Stimulated activated memory B cell treated with anti-CD40 and anti-IgM and Interleukin-4, amounts not matched to agents 10 μg/mL and 1 μg/mL and 100 μg/mL, for 72 hours (primary cell): ENCODE results near the gene APOBEC3F.
"Not testable (repeated sequence)": the region's sequence is repeated elsewhere in the genome, so short reads cannot be mapped to it uniquely, and the experiment has no call there.

Source experiments
- ATAC-seq: fragments of 150-1000 bp; cut with Tn5 transposase; 2 replicates; pipeline ENCODE4 v1.10.0; 2021
- H3K27ac Mint-ChIP-seq: one replicate; pipeline ENCODE4 v1.8.0; 2022; ENCODE audit warnings: mild to moderate bottlenecking, mixed read lengths
- H3K27me3 Mint-ChIP-seq: one replicate; pipeline ENCODE4 v1.8.0; 2022; ENCODE audit warnings: mixed read lengths
- H3K36me3 Mint-ChIP-seq: one replicate; pipeline ENCODE4 v1.8.0; 2022; ENCODE audit warnings: mixed read lengths
- H3K4me1 Mint-ChIP-seq: one replicate; pipeline ENCODE4 v1.8.0; 2022; ENCODE audit warnings: mixed read lengths
- H3K4me3 Mint-ChIP-seq: one replicate; pipeline ENCODE4 v1.8.0; 2022; ENCODE audit warnings: mild to moderate bottlenecking, moderate library complexity, mixed read lengths
- H3K9me3 Mint-ChIP-seq: one replicate; pipeline ENCODE4 v1.8.0; 2022; ENCODE audit warnings: mixed read lengths

APOBEC3F gene

DNA sequence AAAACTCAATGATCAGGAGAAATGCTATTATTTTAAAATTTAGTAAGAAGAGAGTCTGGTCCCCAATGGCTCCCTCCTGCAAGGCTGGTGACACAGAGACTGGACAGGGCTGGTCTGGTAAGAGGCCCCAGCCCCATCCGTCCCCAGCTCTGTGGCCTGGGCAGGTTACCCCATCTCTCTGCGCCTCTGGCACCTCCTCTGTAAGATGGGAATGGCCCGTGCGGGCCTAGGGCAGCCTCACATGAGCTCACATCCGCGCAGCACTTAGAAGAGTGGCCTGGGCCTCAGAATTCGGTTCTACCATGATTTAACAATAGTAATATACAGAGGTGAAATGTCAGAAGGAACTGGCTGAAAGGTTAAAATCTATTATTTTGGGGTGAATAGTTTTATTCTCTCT, 1.2 kb downstream of the APOBEC3F start:
- Mint-ChIP-seq H3K4me3 (peak overlapping the region; percentile 91), H3K9me3 (no peaks in the 10 kb centered on the region), H3K27ac (peak overlapping the region; percentile 93), H3K36me3 (peaks cover 31% of the 10 kb centered on the region), H3K27me3 (no peaks in the 10 kb centered on the region), H3K4me1 (peaks cover 54% of the 10 kb centered on the region)
- no peak for ATAC-seq

DNA sequence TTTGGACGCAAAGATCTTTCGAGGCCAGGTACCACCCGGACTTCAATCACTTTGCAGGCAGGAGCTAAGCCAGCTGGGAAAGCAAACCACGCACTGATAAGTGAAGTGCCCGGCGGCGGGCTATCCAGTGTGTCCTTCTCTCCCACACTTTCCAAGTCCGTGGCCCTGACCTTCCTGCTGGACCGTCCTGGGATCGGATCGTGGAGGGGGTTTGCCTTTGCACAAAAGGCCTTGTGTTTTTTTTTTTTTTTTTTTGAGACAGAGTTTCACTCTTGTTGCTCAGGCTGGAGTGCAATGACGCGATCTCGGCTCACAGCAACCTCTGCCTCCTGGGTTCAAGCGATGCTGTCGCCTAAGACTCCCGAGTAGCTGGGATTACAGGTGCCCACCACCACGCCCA, 2.4 kb downstream of the APOBEC3F start:
- not testable (repeated sequence) for H3K27ac Mint-ChIP-seq, H3K9me3 Mint-ChIP-seq, H3K4me3 Mint-ChIP-seq, H3K27me3 Mint-ChIP-seq, ATAC-seq
- Mint-ChIP-seq H3K36me3 (peaks cover 32% of the 10 kb centered on the region), H3K4me1 (peaks cover 55% of the 10 kb centered on the region)

DNA sequence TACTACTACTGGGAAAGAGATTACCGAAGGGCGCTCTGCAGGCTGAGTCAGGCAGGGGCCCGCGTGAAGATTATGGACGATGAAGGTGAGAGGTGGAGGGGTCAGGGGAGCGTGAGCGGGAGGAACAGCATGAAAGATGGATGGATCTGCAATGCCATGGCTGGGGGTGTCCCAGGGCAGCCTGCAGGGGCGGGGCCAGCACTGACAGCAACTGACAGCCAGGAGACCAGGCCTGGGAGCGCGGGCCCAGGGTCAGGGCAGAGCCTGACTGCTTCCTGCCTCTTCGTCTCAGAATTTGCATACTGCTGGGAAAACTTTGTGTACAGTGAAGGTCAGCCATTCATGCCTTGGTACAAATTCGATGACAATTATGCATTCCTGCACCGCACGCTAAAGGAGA, 4.5 kb downstream of the APOBEC3F start:
- Mint-ChIP-seq H3K4me1 (peaks cover 51% of the 10 kb centered on the region), H3K27ac (peak overlapping the region; percentile 78), H3K4me3 (peak overlapping the region; percentile 21), H3K36me3 (peaks cover 32% of the 10 kb centered on the region)
- H3K9me3 Mint-ChIP-seq, ATAC-seq, H3K27me3 Mint-ChIP-seq: not testable (repeated sequence)

DNA sequence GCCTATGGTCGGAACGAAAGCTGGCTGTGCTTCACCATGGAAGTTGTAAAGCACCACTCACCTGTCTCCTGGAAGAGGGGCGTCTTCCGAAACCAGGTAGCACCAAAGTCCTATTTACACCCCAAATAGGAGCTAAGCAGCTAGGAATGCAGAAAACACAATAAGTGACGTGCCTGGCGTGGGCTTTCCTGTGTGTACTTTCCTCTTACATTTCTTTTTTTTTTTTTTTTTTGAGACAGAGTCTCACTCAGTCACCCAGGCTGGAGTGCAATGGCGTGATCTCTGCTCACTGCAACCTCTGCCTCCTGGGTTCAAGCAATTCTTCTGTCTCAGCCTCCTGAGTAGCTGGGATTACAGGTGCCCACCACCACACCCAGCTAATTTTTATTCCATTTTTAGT, 8.8 kb downstream of the APOBEC3F start:
- not testable (repeated sequence) for H3K9me3 Mint-ChIP-seq, H3K4me3 Mint-ChIP-seq, ATAC-seq, H3K27me3 Mint-ChIP-seq, H3K27ac Mint-ChIP-seq
- peaks cover 49% of the 10 kb centered on the region for H3K4me1 Mint-ChIP-seq
- H3K36me3 Mint-ChIP-seq = peaks cover 40% of the 10 kb centered on the region

DNA sequence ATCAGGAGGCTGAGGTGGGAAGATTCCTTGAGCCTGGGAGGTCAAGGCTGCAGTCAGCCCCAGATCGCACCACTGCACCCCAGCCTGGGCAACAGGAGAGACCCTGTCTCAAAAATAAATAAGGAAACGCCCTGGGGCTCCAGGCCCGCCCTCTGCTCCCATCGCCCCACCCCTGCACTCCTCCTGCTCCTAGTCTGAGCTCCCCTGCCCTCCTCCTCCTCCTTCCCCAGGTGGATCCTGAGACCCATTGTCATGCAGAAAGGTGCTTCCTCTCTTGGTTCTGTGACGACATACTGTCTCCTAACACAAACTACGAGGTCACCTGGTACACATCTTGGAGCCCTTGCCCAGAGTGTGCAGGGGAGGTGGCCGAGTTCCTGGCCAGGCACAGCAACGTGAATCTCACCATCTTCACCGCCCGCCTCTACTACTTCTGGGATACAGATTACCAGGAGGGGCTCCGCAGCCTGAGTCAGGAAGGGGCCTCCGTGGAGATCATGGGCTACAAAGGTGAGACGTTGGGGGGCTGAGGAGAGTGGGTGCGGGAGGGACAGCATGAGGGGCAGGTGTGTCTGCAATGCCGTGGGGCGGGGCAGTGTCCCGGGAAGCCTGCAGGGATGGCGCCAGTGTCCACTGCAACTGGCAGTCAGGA, 11.3 kb downstream of the APOBEC3F start:
- Mint-ChIP-seq H3K4me1 (peaks cover 25% of the 10 kb centered on the region), H3K27ac (peak overlapping the region; percentile 85), H3K36me3 (peaks cover 17% of the 10 kb centered on the region)
- H3K27me3 Mint-ChIP-seq, ATAC-seq, H3K4me3 Mint-ChIP-seq, H3K9me3 Mint-ChIP-seq: not testable (repeated sequence)

DNA sequence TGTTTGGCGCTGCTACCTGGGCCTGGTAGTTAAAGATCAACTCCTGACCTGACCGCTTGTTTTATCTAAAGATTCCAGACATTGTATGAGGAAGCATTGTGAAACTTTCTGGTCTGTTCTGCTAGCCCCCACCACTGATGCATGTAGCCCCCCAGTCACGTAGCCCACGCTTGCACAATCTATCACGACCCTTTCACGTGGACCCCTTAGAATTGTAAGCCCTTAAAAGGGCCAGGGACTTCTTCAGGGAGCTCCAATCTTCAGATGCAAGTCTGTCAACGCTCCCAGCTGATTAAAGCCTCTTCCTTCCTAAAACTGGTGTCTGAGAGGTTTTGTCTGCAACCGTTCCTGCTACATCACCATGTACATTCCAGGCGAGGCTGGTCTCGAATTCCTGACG, 15.0 kb downstream of the APOBEC3F start:
- Mint-ChIP-seq H3K36me3 (peaks cover 14% of the 10 kb centered on the region), H3K4me3 (no peak overlapping the region)

DNA sequence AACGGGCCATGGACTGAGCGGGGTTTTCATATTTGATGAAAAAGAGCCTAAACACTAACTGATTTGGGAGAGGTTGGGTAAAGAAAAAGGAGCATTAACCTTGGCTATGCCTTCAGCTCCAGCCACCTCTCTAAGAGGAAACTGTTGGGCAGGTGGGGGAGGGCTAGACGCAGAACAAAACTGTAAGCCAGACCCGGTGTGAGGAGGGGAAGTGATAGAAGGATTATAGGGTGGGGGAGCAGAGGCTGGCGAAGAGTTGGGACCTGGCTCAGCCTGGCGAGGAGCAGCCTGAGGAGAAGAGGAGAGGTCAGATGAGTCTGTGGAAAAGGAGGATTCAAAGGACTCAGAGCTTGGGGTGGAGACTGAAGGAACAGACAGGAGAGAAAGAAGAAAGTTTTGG, 20.6 kb downstream of the APOBEC3F start:
- not testable (repeated sequence) for H3K27ac Mint-ChIP-seq, H3K27me3 Mint-ChIP-seq, ATAC-seq, H3K9me3 Mint-ChIP-seq, H3K4me3 Mint-ChIP-seq, H3K36me3 Mint-ChIP-seq
- peaks cover 22% of the 10 kb centered on the region for H3K4me1 Mint-ChIP-seq

More for the DNA sequence above, 15.0 kb downstream of the APOBEC3F start:
- no peaks in the 10 kb centered on the region for H3K9me3 Mint-ChIP-seq
- no peak overlapping the region for H3K27ac Mint-ChIP-seq
- no peak for ATAC-seq
- H3K27me3 Mint-ChIP-seq = no peaks in the 10 kb centered on the region
- peaks cover 17% of the 10 kb centered on the region for H3K4me1 Mint-ChIP-seq

DNA sequence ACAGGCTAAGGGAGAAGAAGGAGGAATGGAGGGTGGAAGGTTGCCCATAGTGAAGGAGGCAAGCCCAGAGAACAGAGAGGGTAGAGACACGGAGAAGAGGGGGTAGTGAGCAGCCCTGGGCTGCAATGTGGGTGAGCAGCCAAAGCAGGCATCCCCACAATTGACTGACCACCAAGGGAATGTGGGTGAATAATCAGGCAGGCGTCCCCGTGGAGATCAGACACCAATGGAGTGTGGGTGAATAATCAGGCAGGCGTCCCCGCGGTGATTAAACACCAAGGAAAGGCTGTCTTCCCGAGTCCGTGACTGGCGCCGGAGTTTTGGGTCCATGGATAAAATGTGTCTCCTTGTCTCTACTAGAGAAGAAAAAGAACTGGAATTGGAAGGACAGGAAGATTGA, 21.3 kb downstream of the APOBEC3F start:
- H3K36me3 Mint-ChIP-seq, ATAC-seq, H3K9me3 Mint-ChIP-seq, H3K27ac Mint-ChIP-seq, H3K27me3 Mint-ChIP-seq, H3K4me3 Mint-ChIP-seq: not testable (repeated sequence)
- peaks cover 22% of the 10 kb centered on the region for H3K4me1 Mint-ChIP-seq

DNA sequence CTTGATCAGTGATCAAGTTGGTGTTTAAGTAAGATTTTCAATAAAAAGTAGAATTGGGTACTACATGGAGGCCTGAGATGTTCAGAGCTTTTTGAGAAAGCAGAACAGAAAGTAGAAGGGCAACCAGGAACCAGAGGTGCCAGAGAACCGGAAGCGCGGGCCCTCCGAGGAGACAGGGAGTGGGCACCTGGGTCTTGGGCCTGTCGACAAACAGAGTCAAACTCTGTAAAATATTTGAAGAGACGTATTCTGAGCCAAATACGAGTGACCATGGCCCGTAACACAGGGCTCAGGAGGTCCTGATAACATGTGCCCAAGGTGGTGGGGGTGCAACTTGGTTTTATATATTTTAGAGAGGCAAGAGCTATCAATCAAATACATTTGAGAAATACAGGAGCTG, 23.2 kb downstream of the APOBEC3F start:
- H3K9me3 Mint-ChIP-seq, H3K36me3 Mint-ChIP-seq, H3K27me3 Mint-ChIP-seq, H3K27ac Mint-ChIP-seq: not testable (repeated sequence)
- Mint-ChIP-seq H3K4me1 (peaks cover 22% of the 10 kb centered on the region), H3K4me3 (peak overlapping the region; percentile 47)
- ATAC-seq = peak; percentile 81

DNA sequence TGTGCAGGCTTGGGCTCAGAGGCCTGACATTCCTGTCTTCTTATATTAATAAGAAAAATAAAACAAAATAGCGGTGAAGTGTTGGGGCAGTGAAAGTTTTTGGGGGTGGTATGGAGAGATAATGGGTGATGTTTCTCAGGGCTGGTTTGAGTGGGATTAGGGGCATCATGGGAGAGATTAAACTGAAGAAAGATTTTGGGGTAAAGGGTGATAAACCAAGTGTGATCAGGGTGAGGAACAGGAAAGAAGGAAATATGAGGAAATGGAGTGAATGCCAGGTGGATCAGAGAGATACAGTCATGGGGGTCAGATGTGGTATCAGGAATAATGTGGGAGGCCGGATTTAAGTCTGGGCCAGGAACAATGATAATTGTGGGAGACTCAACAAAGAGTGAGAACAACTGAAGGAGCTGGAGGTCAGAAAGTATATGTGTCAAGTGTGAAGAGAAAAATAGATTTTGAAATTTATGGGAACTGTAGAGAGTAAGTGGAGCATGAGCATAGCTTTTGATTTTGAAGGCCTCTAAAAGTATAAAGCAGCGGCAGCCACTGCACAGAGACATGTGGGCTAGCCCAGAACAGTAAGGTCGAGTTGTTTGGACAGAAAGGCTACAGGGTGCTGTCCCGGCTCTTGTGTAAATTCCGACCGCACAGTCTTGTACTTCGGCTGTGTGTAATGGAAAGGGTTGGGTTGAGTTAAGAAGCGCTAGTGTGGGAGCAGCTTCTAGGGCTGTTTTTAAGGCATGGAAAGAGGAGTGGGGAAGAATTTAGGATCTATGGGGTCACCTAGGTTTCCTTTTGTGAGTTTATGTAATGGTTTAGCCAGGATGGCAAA, 26.0 kb downstream of the APOBEC3F start:
- Mint-ChIP-seq H3K36me3 (peaks cover 17% of the 10 kb centered on the region), H3K4me1 (peaks cover 42% of the 10 kb centered on the region)
- ATAC-seq = peak; percentile 85
- H3K27me3 Mint-ChIP-seq, H3K9me3 Mint-ChIP-seq, H3K27ac Mint-ChIP-seq, H3K4me3 Mint-ChIP-seq: not testable (repeated sequence)

DNA sequence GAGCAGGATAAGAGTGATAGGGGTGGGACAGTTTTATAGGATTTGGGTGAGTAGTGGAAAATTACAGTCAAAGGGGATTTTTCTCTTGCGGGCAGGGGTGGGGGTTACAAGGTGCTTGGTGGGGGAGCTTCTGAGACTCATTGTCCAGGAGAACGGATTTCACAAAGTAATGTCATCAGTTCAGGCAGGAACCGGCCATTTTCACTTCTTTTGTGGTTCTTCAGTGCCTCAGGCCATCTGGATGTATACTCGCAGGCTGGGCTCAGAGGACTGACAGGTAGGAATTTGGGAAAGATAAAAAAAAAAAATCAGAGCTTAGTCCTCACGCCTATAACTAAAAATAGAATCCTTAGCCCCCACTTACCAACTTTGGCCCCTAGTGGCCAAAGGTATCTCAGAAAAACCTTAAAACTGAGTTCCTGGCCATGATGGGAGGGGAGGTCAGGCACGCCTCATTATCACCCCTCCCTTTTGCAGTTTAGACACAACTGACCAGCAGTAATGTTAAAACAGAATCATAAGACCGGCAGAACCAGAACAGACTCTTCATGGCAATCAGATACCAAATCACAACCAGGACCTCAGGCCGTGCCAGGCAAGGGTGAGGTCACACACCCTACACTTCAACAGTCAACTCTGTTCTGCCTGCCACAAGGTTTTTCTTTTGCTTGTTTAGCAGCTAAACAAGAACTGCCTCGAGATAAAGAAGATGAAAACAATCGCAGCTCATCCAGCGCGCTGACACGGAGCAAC, 27.5 kb downstream of the APOBEC3F start:
- H3K27me3 Mint-ChIP-seq = no peaks in the 10 kb centered on the region
- peaks cover 52% of the 10 kb centered on the region for H3K4me1 Mint-ChIP-seq
- H3K27ac Mint-ChIP-seq = no peak overlapping the region
- ATAC-seq = no peak
- H3K4me3 Mint-ChIP-seq = no peak overlapping the region
- no peaks in the 10 kb centered on the region for H3K9me3 Mint-ChIP-seq
- H3K36me3 Mint-ChIP-seq = peaks cover 17% of the 10 kb centered on the region

DNA sequence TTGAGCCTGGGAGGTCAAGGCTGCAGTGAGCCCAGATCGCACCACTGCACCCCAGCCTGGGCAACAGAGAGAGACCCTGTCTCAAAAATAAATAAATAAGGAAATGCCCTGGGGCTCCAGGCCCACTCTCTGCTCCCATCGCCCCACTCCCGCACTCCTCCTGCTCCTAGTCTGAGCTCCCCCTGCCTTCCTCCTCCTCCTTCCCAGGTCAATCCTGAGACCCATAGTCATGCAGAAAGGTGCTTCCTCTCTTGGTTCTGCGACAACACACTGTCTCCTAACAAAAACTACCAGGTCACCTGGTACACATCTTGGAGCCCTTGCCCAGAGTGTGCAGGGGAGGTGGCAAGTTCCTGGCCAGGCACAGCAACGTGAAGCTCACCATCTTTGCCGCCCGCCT, 29.5 kb downstream of the APOBEC3F start:
- peak overlapping the region; percentile 89 for H3K27ac Mint-ChIP-seq
- H3K4me3 Mint-ChIP-seq = peak overlapping the region; percentile 25
- H3K9me3 Mint-ChIP-seq = no peaks in the 10 kb centered on the region
- peaks cover 17% of the 10 kb centered on the region for H3K36me3 Mint-ChIP-seq
- H3K4me1 Mint-ChIP-seq = peaks cover 52% of the 10 kb centered on the region
- H3K27me3 Mint-ChIP-seq = no peaks in the 10 kb centered on the region
- no peak for ATAC-seq

DNA sequence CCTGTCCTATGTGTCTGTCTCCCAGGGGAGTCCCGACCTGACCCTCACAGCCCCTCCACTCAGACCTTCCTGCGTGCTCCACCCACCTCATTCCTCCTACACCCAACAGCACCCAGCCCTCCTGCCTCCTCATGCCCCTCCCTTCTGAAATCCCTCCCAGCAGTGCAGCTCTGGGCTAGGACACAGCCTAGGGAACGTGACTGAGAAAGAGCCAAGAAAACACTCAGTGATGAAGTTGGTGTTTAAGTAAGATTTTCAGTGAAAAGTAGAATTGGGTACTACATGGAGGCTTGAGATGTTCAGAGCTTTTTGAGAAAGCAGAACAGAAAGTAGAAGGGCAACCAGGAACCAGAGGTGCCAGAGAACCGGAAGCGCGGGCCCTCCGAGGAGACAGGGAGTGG, 31.9 kb downstream of the APOBEC3F start:
- Mint-ChIP-seq H3K4me3 (peak overlapping the region; percentile 53), H3K36me3 (peaks cover 19% of the 10 kb centered on the region), H3K27ac (peak overlapping the region; percentile 89), H3K4me1 (peaks cover 64% of the 10 kb centered on the region)
- ATAC-seq = peak; percentile 78
- not testable (repeated sequence) for H3K9me3 Mint-ChIP-seq, H3K27me3 Mint-ChIP-seq

DNA sequence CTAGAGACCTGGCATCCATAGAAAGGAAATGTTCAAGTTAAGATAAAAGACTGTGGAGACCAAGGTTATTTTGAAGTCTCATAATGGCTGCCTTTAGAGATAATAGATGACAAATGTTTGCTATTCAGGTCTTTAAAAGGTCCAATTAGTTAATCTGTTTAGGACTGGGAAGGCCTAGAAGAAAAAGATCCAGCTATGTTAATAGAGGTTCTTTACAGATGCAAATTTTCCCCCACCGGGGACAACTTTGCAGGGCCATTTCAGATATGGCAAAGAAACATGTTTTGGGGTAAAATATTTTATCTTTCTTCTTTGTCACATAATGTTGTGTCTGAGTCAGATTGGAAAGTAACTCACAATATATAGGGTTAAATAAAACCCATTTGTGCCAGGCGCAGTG, 33.3 kb downstream of the APOBEC3F start:
- no peaks in the 10 kb centered on the region for H3K9me3 Mint-ChIP-seq
- H3K27me3 Mint-ChIP-seq = no peaks in the 10 kb centered on the region
- peak overlapping the region; percentile 89 for H3K27ac Mint-ChIP-seq
- no peak overlapping the region for H3K4me3 Mint-ChIP-seq
- H3K36me3 Mint-ChIP-seq = peaks cover 23% of the 10 kb centered on the region
- H3K4me1 Mint-ChIP-seq = peaks cover 75% of the 10 kb centered on the region
- ATAC-seq = no peak

DNA sequence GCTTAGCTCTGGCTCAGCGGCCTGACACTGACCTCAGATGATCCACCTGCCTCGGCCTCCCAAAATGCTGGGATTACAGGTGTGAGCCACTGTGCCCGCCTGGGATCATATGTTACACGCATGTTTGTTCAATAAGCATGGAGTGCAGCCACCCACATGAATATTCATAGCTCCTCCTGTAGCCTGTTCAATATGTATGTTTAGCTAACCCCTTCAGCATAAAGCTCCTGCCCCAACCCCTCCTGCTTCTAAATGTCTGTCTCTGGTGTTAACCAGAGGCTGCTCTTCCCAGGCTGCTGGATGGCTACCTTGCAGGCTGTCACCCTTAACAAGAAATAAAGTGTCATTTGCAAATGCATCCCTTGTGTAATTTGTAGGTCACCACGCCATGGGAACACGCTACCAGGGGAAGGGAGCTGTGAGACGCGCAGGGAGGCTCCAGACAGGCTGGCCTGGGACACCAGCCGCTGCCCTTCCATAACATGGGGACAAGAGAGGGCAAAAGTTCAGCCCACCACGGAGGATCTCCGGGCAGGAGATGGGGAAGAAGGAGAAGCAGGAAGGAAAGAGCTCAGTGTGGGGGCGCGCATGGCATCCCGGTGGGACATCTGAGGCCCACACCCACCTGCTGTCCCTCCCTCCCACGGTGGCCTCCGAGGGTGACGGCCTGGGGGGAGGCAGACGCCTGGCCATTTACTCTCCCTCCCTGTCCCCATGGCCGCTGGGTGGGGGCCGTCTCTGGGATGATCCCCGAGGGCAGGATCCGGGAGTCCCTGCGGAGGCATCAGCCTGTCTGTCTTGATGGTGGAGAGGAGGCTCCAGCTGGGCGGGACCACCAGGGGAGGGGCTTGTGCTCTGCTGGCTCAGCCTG, 35.7 kb downstream of the APOBEC3F start:
- H3K36me3 Mint-ChIP-seq = peaks cover 20% of the 10 kb centered on the region
- H3K27me3 Mint-ChIP-seq, H3K9me3 Mint-ChIP-seq, ATAC-seq: not testable (repeated sequence)
- H3K4me1 Mint-ChIP-seq = peaks cover 78% of the 10 kb centered on the region
- peak overlapping the region; percentile 87 for H3K4me3 Mint-ChIP-seq
- H3K27ac Mint-ChIP-seq = peak overlapping the region; percentile 98
